ENCODE data around the gene GPR61. TPM values are rescaled to one million over a fixed set of nuclear protein-coding genes. Genes with fewer than 3 reads are reported as not detected.

The GPR61 gene
- total RNA-seq, 1 experiment from 2014 or later = 0.48 TPM

DNA sequence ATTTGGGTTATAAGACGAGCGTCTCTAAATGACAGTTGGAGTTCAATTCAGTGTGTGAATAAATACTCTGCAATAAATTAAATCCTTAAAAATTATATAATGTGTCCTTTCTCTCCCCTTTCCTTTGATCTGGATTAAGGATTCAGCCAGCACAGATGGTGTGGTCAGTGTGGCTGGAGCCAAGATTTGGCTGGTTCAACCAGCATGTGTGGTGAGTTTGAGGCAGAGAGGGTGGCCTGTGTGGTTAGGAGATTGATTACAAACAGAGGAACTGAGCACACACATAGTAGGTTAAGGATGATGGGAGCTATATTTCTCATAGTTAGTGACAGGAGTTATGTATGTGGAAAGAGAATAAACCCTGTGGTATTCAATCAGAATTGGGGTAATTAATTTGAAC is 16.0 kb upstream of the GPR61 start:
- Histone ChIP-seq H3K27ac (ENCODE audit: insufficient read length, low read depth, low read length) (no peak overlapping the region), H3K4ac (ENCODE audit: low read depth, low read length) (no peak overlapping the region), H3K18ac (ENCODE audit: insufficient read length, low read depth, low read length) (no peak overlapping the region), H2BK15ac (ENCODE audit: low read depth, low read length) (no peak overlapping the region), H3K79me1 (ENCODE audit: insufficient read depth, low read depth, low read length, poor library complexity, severe bottlenecking) (no peaks in the 10 kb centered on the region), H3K9me3 (ENCODE audit: control insufficient read depth, low read depth, low read length) (no peaks in the 10 kb centered on the region), H2BK12ac (ENCODE audit: insufficient read length, low read depth, low read length) (no peak overlapping the region), H2BK120ac (ENCODE audit: low read depth, low read length, poor library complexity, severe bottlenecking) (no peak overlapping the region), H3K9ac (ENCODE audit: extremely low read depth, insufficient read length, low read length) (no peak overlapping the region), H3K4me1 (ENCODE audit: insufficient read depth, low read length) (no peaks in the 10 kb centered on the region), H2AK5ac (ENCODE audit: insufficient read length, low read length) (no peak overlapping the region), H3K23ac (ENCODE audit: insufficient read length, low read depth, low read length) (no peak overlapping the region), H2BK20ac (ENCODE audit: low read depth, low read length, poor library complexity, severe bottlenecking) (no peak overlapping the region), H3K56ac (ENCODE audit: insufficient read length, low read depth, low read length) (no peak overlapping the region), H3T11ph (ENCODE audit: low read length) (no peak overlapping the region), H4K5ac (ENCODE audit: insufficient read length, low read depth, low read length) (no peak overlapping the region), H3K14ac (ENCODE audit: insufficient read depth, low read length) (no peak overlapping the region), H3K4me2 (ENCODE audit: insufficient read depth, insufficient read length, low read length) (no peak overlapping the region), H4K20me1 (ENCODE audit: control insufficient read depth, insufficient read depth, insufficient read length) (no peaks in the 10 kb centered on the region), H2BK5ac (ENCODE audit: insufficient read length, low read length) (no peak overlapping the region), H2AFZ (ENCODE audit: low read length) (no peak overlapping the region), H3K23me2 (ENCODE audit: insufficient read length, low read depth, low read length, poor library complexity, severe bottlenecking) (no peaks in the 10 kb centered on the region), H3K27me3 (ENCODE audit: insufficient read depth, low read length) (no peaks in the 10 kb centered on the region), H3K79me2 (ENCODE audit: insufficient read depth, low read length) (no peaks in the 10 kb centered on the region), H4K91ac (ENCODE audit: insufficient read length, low read depth, low read length) (no peak overlapping the region), H4K8ac (replicated peaks; ENCODE audit: insufficient read length, low read depth, low read length) (no peak overlapping the region)
- no CpG with 5 or more reads among the region's 2 CpGs for WGBS (ENCODE audit: extremely low coverage, insufficient read length, low lambda C conversion rate)
- peaks cover 35% of the 10 kb centered on the region for H3K27me3 Mint-ChIP-seq (ENCODE audit: low read depth)
- peaks cover 0 to 3% of the 10 kb centered on the region in 2 experiments; a peak in 1 of 4 replicates for H3K4me1 Mint-ChIP-seq
- DNase-seq = no peak
- H3K9me3 Mint-ChIP-seq = no peaks in the 10 kb centered on the region; a peak in 1 of 5 replicates
- H3K4me3 Mint-ChIP-seq = no peak overlapping the region
- no peaks in the 10 kb centered on the region for H3K36me3 Mint-ChIP-seq (ENCODE audit: insufficient read depth in 1 of 3, low read depth in 3 of 3)
- TF ChIP-seq, protein P1, sequence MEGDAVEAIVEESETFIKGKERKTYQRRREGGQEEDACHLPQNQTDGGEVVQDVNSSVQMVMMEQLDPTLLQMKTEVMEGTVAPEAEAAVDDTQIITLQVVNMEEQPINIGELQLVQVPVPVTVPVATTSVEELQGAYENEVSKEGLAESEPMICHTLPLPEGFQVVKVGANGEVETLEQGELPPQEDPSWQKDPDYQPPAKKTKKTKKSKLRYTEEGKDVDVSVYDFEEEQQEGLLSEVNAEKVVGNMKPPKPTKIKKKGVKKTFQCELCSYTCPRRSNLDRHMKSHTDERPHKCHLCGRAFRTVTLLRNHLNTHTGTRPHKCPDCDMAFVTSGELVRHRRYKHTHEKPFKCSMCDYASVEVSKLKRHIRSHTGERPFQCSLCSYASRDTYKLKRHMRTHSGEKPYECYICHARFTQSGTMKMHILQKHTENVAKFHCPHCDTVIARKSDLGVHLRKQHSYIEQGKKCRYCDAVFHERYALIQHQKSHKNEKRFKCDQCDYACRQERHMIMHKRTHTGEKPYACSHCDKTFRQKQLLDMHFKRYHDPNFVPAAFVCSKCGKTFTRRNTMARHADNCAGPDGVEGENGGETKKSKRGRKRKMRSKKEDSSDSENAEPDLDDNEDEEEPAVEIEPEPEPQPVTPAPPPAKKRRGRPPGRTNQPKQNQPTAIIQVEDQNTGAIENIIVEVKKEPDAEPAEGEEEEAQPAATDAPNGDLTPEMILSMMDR (conservative IDR thresholded peaks at IDR 0.05) = no peak
- no peak overlapping the region for H3K27ac Mint-ChIP-seq
